ENCODE measurements around the gene ESRP2.

Gene ESRP2

DNA sequence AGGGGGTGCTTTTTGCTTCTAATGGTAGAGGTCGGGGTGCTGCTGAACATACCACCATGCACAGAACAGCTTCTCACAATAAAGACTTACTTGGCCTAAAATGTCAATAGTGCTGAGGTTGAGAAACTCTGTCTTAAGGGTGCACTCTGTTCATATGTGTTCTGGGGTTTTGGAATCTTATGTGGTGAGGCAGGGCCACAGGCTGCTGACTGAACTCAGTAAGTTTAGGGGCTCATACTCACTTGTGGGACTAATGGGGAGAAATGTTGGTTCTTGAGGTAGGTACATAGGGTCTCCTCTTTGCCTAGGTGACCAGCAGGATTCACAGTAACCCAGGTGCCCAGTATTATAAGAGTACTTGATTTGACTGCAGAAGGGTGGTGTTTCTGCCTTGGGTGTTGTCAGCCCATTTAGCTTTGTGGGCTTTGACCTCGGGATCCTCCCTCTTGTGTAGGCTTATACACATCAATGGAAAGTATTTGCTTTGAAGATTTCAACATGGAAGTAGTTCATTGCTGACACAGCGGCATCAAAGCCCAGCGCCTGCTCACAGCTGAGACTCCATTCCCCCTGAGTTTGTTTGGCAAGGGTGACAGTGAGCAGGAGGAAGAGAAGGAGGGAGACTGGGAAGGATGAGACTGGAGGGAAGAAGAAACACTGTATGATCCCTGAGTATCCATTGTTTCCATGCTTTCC lies 45.6 kb upstream of the ESRP2 start:
- no peaks in the 10 kb centered on the region for H3K9me3 ChIP-seq (ENCODE audit: control extremely low read depth in 1 of 5, control insufficient read depth in 4 of 5, insufficient read depth in 2 of 5, low read depth in 1 of 5, low read length in 4 of 5)
- H3K4me1 ChIP-seq (ENCODE audit: control extremely low read depth in 1 of 4, control insufficient read depth in 4 of 4, insufficient read depth in 4 of 4, low read length in 3 of 4): peaks cover 29 to 49% (median 40%) of the 10 kb centered on the region in 4 experiments
- H3K4me3 ChIP-seq (ENCODE audit: control insufficient read depth in 1 of 7, extremely low read depth in 1 of 7, insufficient read depth in 4 of 7, low read depth in 2 of 7, low read length in 6 of 7): no peak overlapping the region
- peaks cover 0 to 21% (median 0%) of the 10 kb centered on the region in 4 experiments for H3K36me3 ChIP-seq (ENCODE audit: control insufficient read depth in 4 of 4, insufficient read depth in 4 of 4, low read length in 3 of 4)
- POLR2A ChIA-PET: no interaction called here
- no peak overlapping the region for H3K27ac ChIP-seq (ENCODE audit: insufficient read depth in 1 of 2, low read depth in 1 of 2, low read length in 2 of 2, poor library complexity in 1 of 2, severe bottlenecking in 2 of 2)
- H3K27me3 ChIP-seq (replicated peaks in 2 of 5; ENCODE audit: control insufficient read depth in 4 of 5, insufficient read depth in 5 of 5, low read length in 4 of 5): no peaks in the 10 kb centered on the region
- DNase-seq: no peak
- CTCF ChIA-PET: interaction anchor here (1.1 to 2.0 kb wide), 3 partner anchors 10 to 48 kb away, joined by 4 to 6 read pairs (median 4); no protein-coding TSS in a partner anchor
- WGBS (ENCODE audit: insufficient coverage): 100% methylated on average over 1 of the region's 4 CpGs

DNA sequence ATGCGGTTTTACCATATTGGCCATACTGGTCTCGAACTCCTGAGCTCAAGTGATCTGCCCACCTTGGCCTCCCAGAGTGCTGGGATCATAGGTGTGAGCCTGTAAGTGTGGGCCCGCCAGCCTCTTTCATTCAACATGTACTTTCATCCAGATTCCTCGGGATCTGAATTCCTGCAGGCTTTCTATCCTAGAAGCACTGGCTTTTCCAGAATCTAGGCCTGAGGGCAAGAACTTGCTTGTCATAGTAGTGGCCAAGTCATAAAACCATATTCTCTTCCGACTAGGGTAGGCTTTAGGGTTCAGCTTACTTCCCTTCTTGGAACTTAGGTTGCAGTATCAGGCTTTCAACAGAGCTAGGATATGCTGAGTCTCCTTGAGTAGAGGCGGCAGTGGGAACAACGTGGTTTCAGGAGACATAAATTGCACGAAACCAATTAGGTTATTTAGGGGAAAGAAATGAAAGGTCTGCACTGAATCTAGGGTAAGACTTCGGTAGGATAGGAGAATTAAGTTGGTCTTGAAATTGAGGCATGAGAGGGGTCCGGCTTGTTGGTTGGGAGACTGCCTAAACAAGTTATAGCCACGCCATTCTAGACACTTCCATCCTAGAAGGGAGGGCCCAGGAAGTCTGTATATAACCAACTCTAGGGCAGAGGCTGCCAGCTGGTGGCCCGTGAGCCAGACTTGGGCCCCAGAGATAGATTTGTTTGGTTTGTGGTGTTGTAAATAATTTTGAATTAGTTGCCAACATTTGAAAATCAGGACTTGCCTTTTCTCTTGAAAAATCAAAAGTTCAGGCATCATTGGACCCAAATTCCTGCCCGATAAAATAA lies 44.0 kb upstream of the ESRP2 start:
- no peaks in the 10 kb centered on the region for H3K9me3 ChIP-seq (ENCODE audit: control extremely low read depth in 1 of 5, control insufficient read depth in 4 of 5, insufficient read depth in 2 of 5, low read depth in 1 of 5, low read length in 4 of 5)
- H3K4me1 ChIP-seq (ENCODE audit: control extremely low read depth in 1 of 4, control insufficient read depth in 4 of 4, insufficient read depth in 4 of 4, low read length in 3 of 4): peaks cover 26 to 48% (median 38%) of the 10 kb centered on the region in 4 experiments
- peaks cover 0 to 19% (median under 1%) of the 10 kb centered on the region in 4 experiments for H3K36me3 ChIP-seq (ENCODE audit: control insufficient read depth in 4 of 4, insufficient read depth in 4 of 4, low read length in 3 of 4)
- CTCF ChIA-PET: interaction anchor here (0.7 to 2.1 kb wide), 7 partner anchors 8 to 19 kb away, joined by 3 to 9 read pairs (median 4); partner anchors contain the start of gene SLC7A6
- H3K27me3 ChIP-seq (replicated peaks in 2 of 5; ENCODE audit: control insufficient read depth in 4 of 5, insufficient read depth in 5 of 5, low read length in 4 of 5): no peaks in the 10 kb centered on the region
- POLR2A ChIA-PET: no interaction called here
- H3K4me3 ChIP-seq (ENCODE audit: control insufficient read depth in 1 of 7, extremely low read depth in 1 of 7, insufficient read depth in 4 of 7, low read depth in 2 of 7, low read length in 6 of 7): no peak overlapping the region
- no peak for DNase-seq
- 94% methylated on average over 9 of the region's 13 CpGs for WGBS (ENCODE audit: insufficient coverage)
- no peak overlapping the region for H3K27ac ChIP-seq (ENCODE audit: insufficient read depth in 1 of 2, low read depth in 1 of 2, low read length in 2 of 2, poor library complexity in 1 of 2, severe bottlenecking in 2 of 2)

DNA sequence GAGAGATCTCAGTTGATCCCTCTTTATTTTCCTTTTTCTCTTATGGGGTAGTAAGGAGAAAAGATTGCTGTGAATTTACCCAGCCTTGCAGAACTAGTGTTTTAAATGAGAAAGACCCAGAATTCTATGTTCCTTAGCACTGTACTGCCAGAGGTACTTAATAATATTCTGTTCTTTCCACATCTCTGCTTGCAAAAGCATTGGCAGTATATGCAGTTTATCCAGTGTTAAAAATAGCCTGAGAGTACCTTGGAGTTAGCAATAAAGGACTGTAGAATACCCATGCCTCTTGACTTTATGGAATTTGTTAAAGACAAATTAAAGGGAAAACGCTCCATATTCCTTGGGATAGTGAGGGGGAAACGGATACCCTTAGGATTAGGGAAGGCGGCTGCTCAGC lies 40.3 kb upstream of the ESRP2 start:
- CTCF ChIA-PET: interaction anchor here (1.0 to 8.1 kb wide), 4 partner anchors 9 to 23 kb away, joined by 3 to 79 read pairs (median 6); partner anchors contain the start of gene SLC7A6
- H3K36me3 ChIP-seq (ENCODE audit: control insufficient read depth in 4 of 4, insufficient read depth in 4 of 4, low read length in 3 of 4): peaks cover 0 to 33% (median 11%) of the 10 kb centered on the region in 4 experiments
- H3K9me3 ChIP-seq (ENCODE audit: control extremely low read depth in 1 of 5, control insufficient read depth in 4 of 5, insufficient read depth in 2 of 5, low read depth in 1 of 5, low read length in 4 of 5): no peaks in the 10 kb centered on the region
- POLR2A ChIA-PET: interaction anchor here (0.6 to 1.1 kb wide), 2 partner anchors 7 to 182 kb away, joined by 3 to 4 read pairs; no protein-coding TSS in a partner anchor
- H3K4me1 ChIP-seq (ENCODE audit: control extremely low read depth in 1 of 4, control insufficient read depth in 4 of 4, insufficient read depth in 4 of 4, low read length in 3 of 4): peaks cover 11 to 39% (median 29%) of the 10 kb centered on the region in 4 experiments
- peak overlapping the region in 1 of 2 experiments; percentile 39 for H3K27ac ChIP-seq (ENCODE audit: insufficient read depth in 1 of 2, low read depth in 1 of 2, low read length in 2 of 2, poor library complexity in 1 of 2, severe bottlenecking in 2 of 2)
- no peak for DNase-seq
- peak overlapping the region in 1 of 7 experiments; percentile 33 for H3K4me3 ChIP-seq (ENCODE audit: control insufficient read depth in 1 of 7, extremely low read depth in 1 of 7, insufficient read depth in 4 of 7, low read depth in 2 of 7, low read length in 6 of 7)
- H3K27me3 ChIP-seq (replicated peaks in 2 of 5; ENCODE audit: control insufficient read depth in 4 of 5, insufficient read depth in 5 of 5, low read length in 4 of 5): no peaks in the 10 kb centered on the region
- WGBS (ENCODE audit: insufficient coverage): no CpG with 5 or more reads among the region's 3 CpGs

DNA sequence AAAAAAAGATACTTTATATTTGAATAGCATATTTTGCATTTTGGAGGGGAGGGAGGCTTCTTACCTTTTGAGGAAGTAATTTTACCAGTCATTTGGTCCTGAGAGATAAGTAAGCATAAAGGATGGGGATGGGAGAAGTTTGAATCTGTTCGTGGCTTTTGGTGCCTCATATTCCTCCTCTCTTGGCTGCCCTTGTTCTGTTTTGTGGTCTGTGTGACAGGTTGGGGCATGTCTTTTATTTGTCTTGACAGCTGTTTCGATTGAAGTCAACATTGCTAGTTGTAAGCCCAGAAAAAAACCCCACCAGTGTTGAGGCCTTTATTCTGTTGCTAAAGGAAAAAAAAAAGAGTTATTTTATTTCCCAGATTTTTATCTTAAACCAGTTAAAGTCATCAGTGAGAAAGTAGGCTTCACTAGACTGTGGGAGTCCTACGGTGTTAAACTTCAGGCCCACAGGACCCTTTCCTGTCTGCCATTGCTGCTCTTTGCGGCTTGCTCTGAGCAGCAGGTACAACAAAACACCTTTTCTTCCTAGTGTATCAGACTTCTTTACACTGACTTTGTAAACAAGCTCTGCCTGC lies 39.8 kb upstream of the ESRP2 start:
- H3K36me3 ChIP-seq (ENCODE audit: control insufficient read depth in 4 of 4, insufficient read depth in 4 of 4, low read length in 3 of 4): peaks cover 0 to 38% (median 13%) of the 10 kb centered on the region in 4 experiments
- H3K27me3 ChIP-seq (replicated peaks in 2 of 5; ENCODE audit: control insufficient read depth in 4 of 5, insufficient read depth in 5 of 5, low read length in 4 of 5): no peaks in the 10 kb centered on the region
- ChIA-PET POLR2A (interaction anchor here (0.6 to 1.1 kb wide), 2 partner anchors 8 to 182 kb away, joined by 3 to 4 read pairs; no protein-coding TSS in a partner anchor), CTCF (interaction anchor here (1.0 to 8.1 kb wide), 6 partner anchors 8 to 53 kb away, joined by 3 to 79 read pairs (median 6); partner anchors contain the start of gene SLC7A6)
- WGBS (ENCODE audit: insufficient coverage): 29% methylated on average over 2 of the region's 4 CpGs
- H3K4me3 ChIP-seq (ENCODE audit: control insufficient read depth in 1 of 7, extremely low read depth in 1 of 7, insufficient read depth in 4 of 7, low read depth in 2 of 7, low read length in 6 of 7): peak overlapping the region in 1 of 7 experiments; percentile 33
- peak overlapping the region in 1 of 2 experiments; percentile 39 for H3K27ac ChIP-seq (ENCODE audit: insufficient read depth in 1 of 2, low read depth in 1 of 2, low read length in 2 of 2, poor library complexity in 1 of 2, severe bottlenecking in 2 of 2)
- no peaks in the 10 kb centered on the region for H3K9me3 ChIP-seq (ENCODE audit: control extremely low read depth in 1 of 5, control insufficient read depth in 4 of 5, insufficient read depth in 2 of 5, low read depth in 1 of 5, low read length in 4 of 5)
- DNase-seq: peak in 2 of 3 donors; percentile 70 to 81
- H3K4me1 ChIP-seq (ENCODE audit: control extremely low read depth in 1 of 4, control insufficient read depth in 4 of 4, insufficient read depth in 4 of 4, low read length in 3 of 4): peaks cover 11 to 39% (median 29%) of the 10 kb centered on the region in 4 experiments

DNA sequence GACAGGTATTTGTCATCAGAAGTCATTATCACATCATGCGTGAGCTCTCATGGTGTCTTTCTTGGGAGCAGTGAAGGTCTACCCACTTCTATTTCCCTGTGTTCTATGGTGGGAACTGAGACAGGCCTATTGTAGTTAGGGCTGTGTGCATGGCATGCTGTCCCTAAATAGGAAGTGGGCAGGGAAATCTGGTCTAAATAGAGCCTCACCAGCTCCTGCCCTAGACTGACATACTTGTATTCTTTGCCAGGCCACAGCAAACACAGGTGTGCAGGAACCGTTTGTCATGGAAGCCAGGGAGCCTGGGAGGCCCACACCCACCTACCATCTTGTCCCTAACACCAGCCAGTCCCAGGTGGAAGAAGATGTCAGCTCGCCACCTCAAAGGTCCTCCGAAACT lies 38.5 kb upstream of the ESRP2 start:
- H3K27ac ChIP-seq (ENCODE audit: insufficient read depth in 1 of 2, low read depth in 1 of 2, low read length in 2 of 2, poor library complexity in 1 of 2, severe bottlenecking in 2 of 2): no peak overlapping the region
- 86% methylated on average over 4 of the region's 4 CpGs for WGBS (ENCODE audit: insufficient coverage)
- H3K36me3 ChIP-seq (ENCODE audit: control insufficient read depth in 4 of 4, insufficient read depth in 4 of 4, low read length in 3 of 4): peaks cover 0 to 38% (median 13%) of the 10 kb centered on the region in 4 experiments
- ChIA-PET POLR2A (no interaction called here), CTCF (interaction anchor here (0.8 to 8.1 kb wide), 7 partner anchors 9 to 54 kb away, joined by 3 to 79 read pairs (median 4); partner anchors contain the start of gene SLC7A6)
- no peaks in the 10 kb centered on the region for H3K9me3 ChIP-seq (ENCODE audit: control extremely low read depth in 1 of 5, control insufficient read depth in 4 of 5, insufficient read depth in 2 of 5, low read depth in 1 of 5, low read length in 4 of 5)
- no peaks in the 10 kb centered on the region for H3K27me3 ChIP-seq (replicated peaks in 2 of 5; ENCODE audit: control insufficient read depth in 4 of 5, insufficient read depth in 5 of 5, low read length in 4 of 5)
- H3K4me3 ChIP-seq (ENCODE audit: control insufficient read depth in 1 of 7, extremely low read depth in 1 of 7, insufficient read depth in 4 of 7, low read depth in 2 of 7, low read length in 6 of 7): no peak overlapping the region
- DNase-seq: no peak
- H3K4me1 ChIP-seq (ENCODE audit: control extremely low read depth in 1 of 4, control insufficient read depth in 4 of 4, insufficient read depth in 4 of 4, low read length in 3 of 4): peaks cover 11 to 36% (median 27%) of the 10 kb centered on the region in 4 experiments

DNA sequence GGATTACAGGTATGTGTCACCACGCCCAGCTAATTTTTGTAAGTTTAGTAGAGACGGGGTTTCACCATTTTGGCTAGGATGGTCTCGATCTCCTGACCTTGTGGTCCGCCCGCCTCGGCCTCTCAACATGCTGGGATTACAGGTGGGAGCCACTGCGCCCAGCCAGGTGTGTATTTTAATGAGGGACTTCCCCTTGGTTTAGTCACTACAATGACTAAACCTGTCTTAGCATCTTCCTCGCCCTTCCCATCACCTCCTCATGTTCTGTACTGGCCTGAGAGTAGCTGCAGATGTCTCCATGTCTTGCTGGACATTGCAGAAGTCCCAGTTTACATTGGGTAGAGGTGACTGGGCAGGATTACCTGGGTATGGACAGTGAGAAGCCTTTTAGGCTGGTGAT lies 38.0 kb upstream of the ESRP2 start:
- 100% methylated on average over 4 of the region's 8 CpGs for WGBS (ENCODE audit: insufficient coverage)
- H3K9me3 ChIP-seq (ENCODE audit: control extremely low read depth in 1 of 5, control insufficient read depth in 4 of 5, insufficient read depth in 2 of 5, low read depth in 1 of 5, low read length in 4 of 5): no peaks in the 10 kb centered on the region
- no peak overlapping the region for H3K4me3 ChIP-seq (ENCODE audit: control insufficient read depth in 1 of 7, extremely low read depth in 1 of 7, insufficient read depth in 4 of 7, low read depth in 2 of 7, low read length in 6 of 7)
- CTCF ChIA-PET: interaction anchor here (0.8 to 8.1 kb wide), 5 partner anchors 10 to 55 kb away, joined by 3 to 79 read pairs (median 4); partner anchors contain the start of gene SLC7A6
- peaks cover 11 to 39% (median 27%) of the 10 kb centered on the region in 4 experiments for H3K4me1 ChIP-seq (ENCODE audit: control extremely low read depth in 1 of 4, control insufficient read depth in 4 of 4, insufficient read depth in 4 of 4, low read length in 3 of 4)
- POLR2A ChIA-PET: interaction anchor here (0.5 kb wide), 1 partner anchor 13 kb away, joined by 3 read pairs; no protein-coding TSS in a partner anchor
- H3K27ac ChIP-seq (ENCODE audit: insufficient read depth in 1 of 2, low read depth in 1 of 2, low read length in 2 of 2, poor library complexity in 1 of 2, severe bottlenecking in 2 of 2): no peak overlapping the region
- DNase-seq: no peak
- peaks cover 0 to 41% (median 13%) of the 10 kb centered on the region in 4 experiments for H3K36me3 ChIP-seq (ENCODE audit: control insufficient read depth in 4 of 4, insufficient read depth in 4 of 4, low read length in 3 of 4)
- no peaks in the 10 kb centered on the region for H3K27me3 ChIP-seq (replicated peaks in 2 of 5; ENCODE audit: control insufficient read depth in 4 of 5, insufficient read depth in 5 of 5, low read length in 4 of 5)

Data from common myeloid progenitor, CD34-positive (primary cell).